ENCODE results near the gene GRK5.
"Not testable (repeated sequence)": the region's sequence is repeated elsewhere in the genome, so short reads cannot be mapped to it uniquely, and the experiment has no call there.

Gene GRK5

DNA sequence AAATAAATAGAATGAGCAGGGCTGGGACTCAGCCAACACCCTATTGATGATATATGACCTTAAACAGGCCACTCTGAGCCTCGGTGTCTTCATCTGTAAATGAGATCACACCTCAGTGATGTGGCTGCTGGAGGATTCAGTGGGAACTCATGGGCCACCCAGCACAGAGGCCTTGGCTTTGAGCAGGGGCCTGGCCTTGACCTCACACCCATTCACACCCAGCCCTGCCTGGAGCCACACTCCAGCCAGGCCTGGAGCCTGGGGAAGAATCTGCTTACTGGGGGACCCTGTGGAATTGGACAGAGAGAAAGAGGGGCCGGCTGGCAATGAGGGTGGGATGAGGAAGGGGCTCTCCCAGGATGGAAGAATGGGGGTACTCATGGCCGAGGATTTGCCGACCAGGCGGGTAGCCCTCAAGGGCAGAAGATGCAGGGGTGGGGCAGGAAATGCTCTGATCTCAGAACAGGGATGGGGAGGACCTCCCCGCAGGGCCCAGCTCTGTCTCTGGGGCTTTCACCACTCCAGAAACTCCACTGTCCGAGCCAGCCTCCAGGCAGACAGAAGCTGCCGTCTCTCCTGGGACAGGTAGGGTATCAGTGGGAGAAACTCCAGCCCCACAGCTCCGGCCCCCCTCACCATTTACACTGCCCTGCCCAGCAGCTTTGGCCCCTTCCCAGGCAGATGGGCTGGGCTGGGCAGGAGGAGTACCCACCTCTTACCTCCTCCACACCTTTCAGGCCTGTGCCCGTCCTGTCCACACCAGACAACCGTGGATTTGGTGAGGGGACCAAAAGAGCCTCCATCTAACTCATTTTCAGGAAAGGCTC lies 253.2 kb downstream of the GRK5 start:
- no peak for DNase-seq (ENCODE audit: low spot score)

DNA sequence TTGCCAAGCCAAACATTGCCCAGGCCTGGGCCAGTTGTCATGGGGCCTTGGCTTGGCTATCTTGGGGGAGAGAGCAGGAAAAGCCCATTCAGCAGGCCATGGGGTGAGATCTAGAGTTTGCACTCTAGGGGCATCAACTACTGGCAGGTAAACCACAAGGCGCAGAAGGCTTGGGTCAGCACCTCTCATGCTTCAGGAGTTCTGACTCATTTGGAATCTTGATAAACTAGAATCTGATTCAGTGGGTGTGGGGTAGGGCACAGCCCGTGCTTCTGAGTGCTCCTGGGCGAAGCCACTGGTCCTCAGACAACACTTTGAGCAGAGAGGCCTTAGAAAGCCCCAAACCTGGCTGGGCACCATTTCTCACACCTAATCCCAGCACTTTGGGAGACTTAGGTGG lies 254.0 kb downstream of the GRK5 start:
- no peak for DNase-seq (ENCODE audit: low spot score)

DNA sequence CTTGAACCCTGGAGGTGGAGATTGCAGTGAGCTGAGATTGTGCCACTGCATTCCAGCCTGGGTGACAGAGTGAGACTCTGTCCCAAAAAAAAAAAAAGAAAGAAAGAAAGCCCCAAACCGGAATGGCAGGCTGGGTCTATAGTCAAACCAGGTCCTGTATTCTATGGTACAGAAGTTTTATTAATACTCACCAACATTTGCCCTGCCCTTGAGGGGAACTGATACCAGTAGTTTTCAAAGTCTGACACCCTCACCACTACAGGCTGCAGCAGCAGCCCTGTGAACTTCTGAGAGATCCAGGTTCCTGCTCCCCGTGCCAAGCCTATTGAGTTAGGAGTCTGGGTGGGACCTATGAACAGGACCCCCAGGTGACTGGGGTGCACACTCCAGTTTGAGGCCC lies 254.6 kb downstream of the GRK5 start:
- DNase-seq (ENCODE audit: low spot score), result no peak

DNA sequence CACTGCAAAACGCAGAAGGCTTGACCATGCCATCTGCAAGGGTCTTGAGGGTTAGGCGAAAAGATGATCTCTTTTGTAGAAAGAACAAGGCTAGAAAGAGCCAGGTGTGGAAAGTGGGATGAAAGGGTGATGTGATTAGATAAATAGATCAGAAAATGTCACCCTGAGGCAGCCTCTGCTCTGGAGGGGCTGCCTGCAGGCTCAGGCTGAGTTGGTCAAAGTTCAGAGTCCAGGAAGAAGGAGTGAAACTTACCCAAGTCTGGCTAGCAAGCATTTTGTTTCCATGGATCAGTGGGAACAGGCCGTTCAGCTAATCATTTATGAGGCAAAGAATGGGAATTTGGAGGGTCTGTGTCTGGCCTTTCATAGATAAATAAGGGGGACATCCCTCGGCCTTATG lies 255.4 kb downstream of the GRK5 start:
- DNase-seq (ENCODE audit: low spot score), result no peak

DNA sequence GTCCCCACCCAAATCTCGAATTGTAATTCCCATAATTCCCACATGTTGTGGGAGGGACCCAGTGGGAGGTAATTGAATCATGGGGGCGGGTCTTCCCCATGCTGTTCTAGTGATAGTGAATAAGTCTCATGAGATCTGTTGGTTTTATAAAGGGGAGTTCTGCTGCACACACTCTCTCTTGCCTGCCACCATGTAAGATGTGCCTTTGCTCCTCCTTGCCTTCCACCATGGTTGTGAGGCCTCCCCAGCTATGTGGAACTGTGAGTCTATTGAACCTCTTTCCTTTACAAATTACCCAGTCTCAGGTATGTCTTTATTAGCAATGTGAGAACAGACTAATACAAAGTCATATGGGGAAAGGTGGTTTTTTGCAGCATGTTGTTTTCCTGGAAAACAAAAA lies 255.8 kb downstream of the GRK5 start:
- DNase-seq (ENCODE audit: low spot score), result not testable (repeated sequence)

DNA sequence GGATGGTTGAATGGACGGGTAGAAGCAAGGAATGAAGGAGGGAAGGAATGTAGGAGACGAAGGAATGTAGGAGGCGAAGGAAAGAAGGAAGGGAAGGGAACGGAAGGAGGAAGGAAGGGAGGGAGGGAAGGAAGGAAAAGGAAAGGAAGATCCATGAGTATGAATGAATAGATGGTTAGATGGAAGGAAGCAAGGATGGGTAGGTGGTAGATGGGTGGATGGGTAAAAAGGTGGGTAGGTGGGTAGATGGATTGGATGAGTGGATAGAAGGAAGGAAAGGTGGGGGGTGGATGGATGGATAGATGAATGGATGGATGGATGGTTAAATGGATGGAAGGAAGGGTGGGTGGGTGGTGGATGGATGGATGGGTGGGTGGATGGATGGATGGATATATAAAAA lies 257.7 kb downstream of the GRK5 start:
- DNase-seq (ENCODE audit: low spot score), result no peak

DNA sequence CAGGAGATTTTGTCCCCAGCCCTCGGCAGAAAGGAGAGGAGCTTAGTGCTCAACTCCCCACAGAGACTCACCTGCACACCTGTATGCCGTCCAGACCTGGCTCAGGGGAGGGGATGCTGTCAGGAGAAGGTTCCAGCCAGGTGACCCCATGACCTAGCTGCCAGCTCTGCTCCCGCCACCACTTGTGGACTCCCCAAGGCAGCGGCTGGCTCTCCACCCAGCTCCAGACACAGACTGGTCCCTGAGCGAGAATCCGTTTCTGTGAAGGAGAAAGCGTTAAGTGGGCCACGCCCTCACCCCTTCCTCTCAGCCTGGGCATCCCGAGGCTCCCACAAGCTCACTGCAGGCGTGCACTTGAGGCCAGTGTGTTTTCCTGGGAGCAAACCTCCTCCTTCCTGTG lies 258.7 kb downstream of the GRK5 start:
- DNase-seq (ENCODE audit: low spot score), result no peak

DNA sequence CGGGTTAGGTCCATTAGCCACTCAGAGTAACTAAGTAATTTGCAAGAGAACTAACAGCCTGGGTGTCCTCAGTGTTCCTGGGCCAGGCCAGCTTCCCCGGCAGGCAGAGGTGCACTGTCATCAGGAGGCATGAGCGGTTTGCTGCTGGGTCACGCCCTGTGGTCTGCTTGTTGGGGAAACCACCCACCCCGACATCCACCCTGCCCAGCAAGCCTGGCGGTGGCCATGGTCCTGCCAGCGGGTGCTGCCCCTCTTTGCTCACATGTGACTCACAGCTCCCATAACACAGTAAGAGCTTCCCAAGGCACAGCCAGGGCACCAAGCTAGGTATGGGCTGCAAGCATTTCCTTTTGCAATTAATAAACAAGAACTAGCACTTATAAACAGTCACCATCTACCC lies 259.3 kb downstream of the GRK5 start:
- DNase-seq (ENCODE audit: low spot score), result no peak

DNA sequence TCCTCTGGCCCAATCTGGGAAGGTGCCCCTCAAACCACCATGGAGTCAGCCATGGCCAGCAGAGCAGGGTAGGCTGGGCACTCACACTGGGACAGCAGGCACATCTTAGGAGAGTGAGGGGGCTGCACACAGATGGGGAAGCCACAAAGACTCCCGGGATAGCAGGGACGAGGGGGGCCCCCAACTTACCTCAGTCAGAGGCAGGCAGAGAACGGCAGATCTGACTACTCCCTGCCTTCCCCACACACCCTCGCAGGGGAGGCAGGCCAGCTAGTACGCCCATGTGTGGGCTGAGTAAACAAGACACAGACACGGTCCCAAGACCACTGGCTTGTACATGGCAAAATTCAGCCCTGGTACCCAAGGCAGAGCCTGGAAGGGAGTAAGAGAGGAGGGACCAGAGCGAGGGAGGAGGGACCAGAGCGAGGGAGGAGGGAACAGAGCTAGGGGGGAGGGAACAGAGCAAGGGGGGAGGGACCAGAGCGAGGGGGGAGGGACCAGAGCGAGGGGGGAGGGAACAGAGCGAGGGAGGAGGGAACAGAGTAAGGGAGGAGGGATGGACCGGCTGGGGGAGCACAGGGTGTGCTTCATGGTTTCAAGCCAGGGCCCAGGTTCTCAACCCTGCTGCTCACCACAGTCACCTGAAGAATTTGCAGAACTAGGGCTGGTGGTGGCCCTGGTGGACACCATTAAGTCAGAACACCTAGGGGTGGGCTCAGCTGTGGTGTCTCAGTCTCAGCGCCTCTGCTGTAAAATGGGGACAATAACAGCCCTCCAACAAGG lies 261.4 kb downstream of the GRK5 start:
- no peak for DNase-seq (ENCODE audit: low spot score)

DNA sequence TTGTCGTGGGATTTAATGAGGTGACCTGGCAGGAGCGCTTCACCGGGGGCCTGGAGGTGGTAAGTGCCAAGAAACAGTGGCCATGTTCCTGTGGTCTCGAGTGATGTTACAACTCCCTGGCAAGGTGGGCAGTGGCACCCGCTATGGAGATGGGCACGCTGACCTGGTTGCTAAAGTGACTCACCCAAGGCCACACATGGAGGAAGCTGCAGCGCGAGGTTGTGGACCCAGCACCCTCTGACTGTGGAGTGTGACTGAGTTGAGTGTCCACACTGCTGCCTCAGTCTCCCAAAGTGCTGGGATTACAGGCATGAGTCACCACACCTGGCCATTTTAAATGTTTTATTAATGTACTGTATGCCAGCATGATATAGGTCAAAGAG lies 261.9 kb downstream of the GRK5 start:
- DNase-seq (ENCODE audit: low spot score), result no peak

DNA sequence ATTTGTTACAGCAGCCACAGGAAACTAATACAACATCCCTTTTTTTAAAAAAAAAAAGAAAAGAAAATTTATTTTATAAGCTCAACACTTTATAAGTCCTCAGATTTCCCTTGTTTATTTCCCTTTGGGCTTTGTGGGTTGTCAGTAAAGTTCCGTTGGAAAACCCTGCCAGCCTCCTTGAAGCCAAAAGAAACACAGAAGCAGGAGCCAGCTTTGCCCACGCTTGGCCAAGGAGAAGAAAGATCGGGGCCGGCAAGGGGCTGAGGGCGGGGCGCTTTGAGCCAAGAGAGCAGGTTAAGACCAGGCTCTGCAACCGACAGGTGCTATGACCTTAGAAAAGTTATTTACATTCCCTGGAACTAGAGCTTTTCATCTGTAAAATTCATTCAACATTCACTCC lies 262.5 kb downstream of the GRK5 start:
- DNase-seq (ENCODE audit: low spot score), result no peak

DNA sequence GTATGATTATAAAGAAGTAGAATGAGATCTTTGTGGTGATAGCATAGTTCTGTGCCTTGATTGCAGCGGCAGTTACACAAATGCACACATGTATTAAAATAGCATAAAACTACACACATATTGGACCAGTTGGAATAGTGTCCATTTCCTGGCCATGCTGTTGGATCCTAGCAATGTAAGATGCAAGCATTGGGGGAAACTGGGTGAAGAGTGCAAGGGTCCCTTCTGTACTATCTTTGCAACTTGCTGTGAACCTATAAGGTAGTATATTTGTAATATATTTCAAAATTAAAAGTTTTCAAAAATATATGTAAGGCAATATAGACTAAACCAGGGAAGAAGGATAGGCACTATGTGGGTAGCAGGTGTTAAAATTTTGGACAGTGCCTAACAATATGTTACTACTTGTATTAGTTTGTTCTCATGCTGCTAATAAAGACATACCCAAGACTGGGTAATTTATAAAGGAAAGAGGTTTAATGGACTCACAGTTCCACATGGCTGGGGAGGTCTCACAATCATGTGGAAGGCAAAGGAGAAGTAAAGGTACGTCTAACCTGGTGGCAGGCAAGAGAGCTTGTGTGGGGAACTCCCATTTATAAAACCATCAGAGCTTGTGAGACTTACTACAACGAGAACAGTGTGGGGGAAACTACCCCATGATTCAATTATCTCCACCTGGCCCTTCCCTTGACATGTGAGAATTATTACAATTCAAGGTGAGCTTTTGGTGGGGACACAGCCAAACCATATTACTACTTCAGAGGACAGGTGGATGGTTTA lies 263.7 kb downstream of the GRK5 start:
- DNase-seq (ENCODE audit: low spot score), result no peak

DNA sequence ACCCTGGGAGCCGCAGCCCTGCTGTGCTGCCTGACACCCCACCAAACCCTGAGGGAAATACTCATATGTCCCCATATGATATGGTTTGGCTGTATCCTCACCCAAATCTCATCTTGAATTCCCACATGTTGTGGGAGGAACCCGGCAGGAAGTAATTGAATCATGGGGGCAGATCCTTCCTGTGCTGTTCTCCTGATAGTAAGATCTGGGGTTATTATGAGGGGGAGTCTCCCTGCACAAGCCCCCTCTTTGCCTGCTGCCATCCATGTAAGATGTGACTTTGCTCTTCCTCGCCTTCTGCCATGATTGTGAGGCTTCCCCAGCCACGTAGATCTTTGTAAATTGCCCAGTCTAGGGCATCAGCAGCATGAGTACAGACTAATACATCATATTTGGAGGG lies 266.4 kb downstream of the GRK5 start:
- no peak for DNase-seq (ENCODE audit: low spot score)

DNA sequence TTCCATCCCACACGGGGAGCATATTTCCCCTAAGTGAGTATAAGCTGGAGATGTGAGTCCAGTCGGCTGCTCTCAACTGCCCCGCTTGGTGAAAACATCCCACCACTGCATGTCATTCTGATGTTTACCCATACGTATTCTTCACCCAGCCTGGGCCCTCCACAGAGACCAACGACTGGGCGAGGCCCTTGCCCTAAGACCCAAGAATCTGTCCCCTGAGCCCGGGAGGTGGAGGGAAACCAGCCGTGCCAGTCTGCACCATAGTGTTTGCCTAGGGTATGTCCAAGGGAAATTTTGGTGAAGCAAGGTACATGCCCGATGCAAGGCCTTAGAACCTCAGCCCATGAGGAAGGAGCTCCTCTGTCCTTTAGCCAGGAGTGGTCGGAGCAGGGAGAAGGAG lies 267.2 kb downstream of the GRK5 start:
- no peak for DNase-seq (ENCODE audit: low spot score)

DNA sequence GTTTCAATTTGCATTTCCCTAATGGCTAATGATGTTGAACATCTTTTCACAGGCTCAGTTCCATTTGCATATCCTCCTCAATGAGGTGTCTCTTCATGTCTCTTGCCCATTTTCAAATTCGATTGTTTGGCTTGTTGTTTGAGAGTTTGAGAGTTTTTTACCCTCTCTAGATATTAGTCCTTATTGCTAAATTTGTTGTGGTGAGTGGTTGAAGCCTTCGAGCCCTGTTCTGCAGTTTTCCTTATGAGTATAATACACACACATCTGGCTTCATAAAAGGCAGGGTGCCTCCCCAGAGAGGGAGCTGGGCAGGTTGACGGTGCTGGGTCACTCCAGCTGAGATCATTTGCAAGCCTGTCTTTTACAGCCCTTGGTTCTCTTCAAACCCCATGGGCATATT lies 270.1 kb downstream of the GRK5 start:
- DNase-seq (ENCODE audit: low spot score), result no peak

DNA sequence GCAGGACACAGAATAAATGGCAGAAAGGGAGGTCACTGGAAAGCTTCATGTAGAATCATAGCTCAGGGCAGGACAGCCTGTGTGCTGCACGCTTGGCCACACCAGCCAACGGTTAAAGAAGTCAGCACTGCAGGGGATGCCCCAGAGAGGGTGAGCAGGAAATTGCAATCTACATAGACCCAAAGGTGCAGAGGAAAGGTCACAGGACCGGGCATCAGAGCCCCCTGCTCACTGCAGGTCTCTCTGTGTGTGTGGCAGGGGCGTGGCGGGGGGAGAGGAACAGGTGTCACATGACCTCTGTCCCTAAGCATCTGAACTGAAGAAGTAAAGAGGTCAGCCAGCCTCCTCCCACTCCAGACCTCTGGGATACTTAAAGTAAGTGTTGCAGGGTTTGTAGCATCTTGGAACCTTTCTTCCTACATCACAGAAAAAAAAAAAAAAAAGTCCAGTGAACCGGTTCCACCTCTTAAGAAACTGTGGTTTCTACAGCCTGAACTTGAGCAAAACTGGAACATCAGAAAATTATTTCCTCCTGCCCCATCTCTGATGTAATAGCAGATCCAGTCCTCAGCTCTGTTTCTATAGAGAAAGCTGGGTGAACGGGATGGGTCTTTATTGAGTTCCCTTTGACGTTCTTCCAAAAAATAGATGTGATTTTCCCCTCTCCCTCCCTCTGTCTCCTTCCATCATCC lies 270.9 kb downstream of the GRK5 start:
- DNase-seq (ENCODE audit: low spot score), result no peak

DNA sequence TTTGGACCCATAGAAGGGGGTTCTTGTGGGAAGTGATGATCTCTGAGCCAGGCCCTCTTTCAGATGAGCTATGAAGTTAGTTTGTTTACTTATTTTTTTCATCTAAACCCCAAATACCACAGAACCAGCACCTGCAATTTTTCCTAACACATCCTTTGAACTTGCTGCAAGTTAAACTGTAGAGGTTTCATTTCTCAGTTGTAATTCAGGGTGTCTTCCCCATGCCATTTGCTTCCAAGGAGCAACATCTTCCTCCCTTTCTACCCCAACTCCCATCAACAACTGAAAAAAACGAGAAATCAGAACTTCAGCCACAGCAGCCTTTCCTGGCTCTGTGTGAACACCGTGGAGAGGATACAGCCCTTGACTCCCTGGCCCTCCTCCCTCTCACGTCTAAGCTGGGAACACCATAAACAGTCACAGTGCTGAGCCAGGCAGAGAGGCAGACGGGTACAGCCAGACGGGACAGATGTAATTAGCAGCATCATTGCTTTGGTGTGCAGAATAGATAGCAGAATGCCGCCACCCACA lies 271.5 kb downstream of the GRK5 start:
- no peak for DNase-seq (ENCODE audit: low spot score)

DNA sequence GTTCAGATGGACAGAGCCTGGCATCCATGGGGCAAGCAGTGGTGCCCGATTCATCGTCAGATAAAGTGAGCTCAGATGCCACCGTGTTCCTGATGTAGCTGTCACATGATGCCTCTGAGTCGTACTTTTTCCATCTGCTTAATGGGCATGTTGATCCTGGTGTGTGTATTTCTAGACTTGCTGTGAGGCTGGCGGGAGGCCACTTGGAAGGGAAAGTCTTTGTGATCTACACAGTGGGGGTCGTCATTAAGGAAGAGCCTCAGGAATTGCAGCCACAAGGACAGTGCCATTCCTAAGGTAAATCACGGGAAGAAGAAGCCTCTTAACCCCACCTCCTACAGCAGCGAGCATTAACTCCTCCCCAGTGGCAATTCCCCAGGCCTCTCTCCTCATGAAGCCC lies 272.2 kb downstream of the GRK5 start:
- DNase-seq (ENCODE audit: low spot score), result no peak

DNA sequence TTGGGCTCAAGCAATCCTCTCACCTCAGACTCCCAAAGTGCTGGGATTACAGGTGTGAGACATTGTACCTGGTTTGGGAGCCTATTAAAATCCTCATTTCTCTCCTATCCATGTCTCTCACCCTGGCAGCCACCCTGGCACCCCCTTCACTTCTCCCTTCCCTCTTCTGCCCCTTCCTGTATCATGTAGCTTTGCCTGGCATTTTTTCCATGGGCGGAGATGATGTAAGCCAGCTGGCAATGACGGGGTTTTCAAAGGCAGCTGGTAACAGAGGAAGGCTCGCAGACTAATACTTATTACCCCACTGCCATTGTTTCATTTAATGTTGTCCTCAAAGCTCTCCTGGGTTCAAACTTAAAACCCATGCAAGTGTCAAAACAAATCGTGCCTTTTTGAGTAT lies 273.3 kb downstream of the GRK5 start:
- no peak for DNase-seq (ENCODE audit: low spot score)

DNA sequence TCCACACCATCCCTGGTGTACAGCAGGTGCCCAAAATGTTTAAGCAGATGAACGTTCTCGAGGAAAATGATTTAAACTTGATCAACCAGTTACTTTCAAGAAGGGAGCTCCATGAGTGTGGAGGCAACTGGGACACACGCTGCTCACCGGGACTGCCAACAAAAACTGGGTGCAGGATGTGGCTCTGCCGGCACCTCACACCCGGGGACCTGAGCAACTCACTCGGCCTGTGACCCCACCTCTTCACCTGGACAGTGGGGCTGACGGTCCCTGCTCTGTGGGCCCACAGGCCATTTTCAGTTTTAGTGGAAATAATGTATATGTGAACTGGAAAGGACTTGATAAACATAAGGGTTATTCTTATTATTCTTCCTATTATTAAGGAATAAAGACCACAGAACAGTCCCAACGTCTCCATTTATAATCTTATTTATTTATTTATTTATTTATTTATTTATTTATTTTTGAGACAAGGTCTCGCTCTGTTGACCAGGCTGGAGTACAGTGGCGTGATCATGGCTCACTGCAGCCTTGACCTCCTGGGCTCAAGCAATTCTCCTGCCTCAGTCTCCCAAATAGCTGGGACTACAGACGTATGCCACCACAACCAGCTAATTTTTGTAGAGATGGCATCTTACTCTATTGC lies 274.5 kb downstream of the GRK5 start:
- no peak for DNase-seq (ENCODE audit: low spot score)

DNA sequence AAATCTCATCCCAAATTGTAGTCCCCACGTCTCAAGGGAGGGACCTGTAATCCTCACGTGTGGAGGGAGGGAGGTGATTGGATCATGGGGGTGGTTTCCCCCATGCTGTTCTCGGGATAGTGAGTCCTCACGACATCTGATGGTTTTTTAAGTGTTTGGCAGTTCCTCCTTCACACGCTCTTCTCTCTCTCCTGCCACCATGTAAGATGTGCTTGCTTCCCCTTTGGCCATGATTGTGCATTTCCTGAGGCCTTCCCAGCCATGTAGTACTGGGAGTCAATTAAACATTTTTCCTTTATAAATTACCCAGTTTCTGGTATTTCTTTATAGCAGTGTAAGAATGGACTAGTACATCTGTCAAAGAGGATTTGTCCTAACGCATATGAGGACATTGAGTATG lies 275.6 kb downstream of the GRK5 start:
- no peak for DNase-seq (ENCODE audit: low spot score)

DNA sequence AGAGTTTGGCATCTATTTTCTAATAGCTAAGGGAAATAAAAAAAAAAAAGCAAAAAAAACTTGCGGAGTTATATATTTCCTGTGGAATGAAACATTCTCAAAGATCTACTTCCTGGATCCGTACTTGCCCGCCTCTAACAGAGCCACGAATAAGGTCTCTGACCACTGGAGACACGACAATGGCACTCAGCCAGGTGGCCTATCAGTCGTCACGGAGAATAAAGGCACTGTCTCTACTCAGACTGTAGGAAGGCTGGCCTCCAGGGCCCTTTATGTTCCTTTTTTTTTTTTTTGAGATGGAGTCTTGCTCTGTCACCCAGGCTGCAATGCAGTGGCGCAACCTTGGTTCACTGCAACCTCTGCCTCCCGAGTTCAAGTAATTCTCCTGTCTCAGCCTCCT lies 276.5 kb downstream of the GRK5 start:
- no peak for DNase-seq (ENCODE audit: low spot score)
